HL-60 (cell line): ENCODE data around the gene ANXA2.
A peak's percentile ranks its signal among the peaks of the same experiment; 100 is the strongest.

Experiments used
- DNase-seq, 2 experiments: peaks; one replicate each; pipeline ENCODE4 v3.0.0-alpha.2; 2010 to 2020; ENCODE audit warnings: low read depth in 1 of 2, low spot score in 1 of 2
- H3K27ac ChIP-seq: fragments of 250-450 bp; sonication (Bioruptor Pico); replicated peaks from 2 replicates; pipeline ENCODE4 v1.5.1; 2020; ENCODE audit warnings: mild to moderate bottlenecking, moderate library complexity
- H3K27me3 ChIP-seq: fragments of 250-450 bp; sonication (Bioruptor Pico); 2 replicates; pipeline ENCODE4 v1.5.1; 2021; ENCODE audit warnings: mild to moderate bottlenecking, moderate library complexity; ENCODE audit not compliant: insufficient read depth, poor library complexity, severe bottlenecking
- H3K4me3 ChIP-seq: replicated peaks from 2 replicates; pipeline ENCODE4 v1.5.1; 2011; ENCODE audit warnings: mild to moderate bottlenecking, control low read depth, low read length; ENCODE audit not compliant: insufficient read depth
- GABPA ChIP-seq: IDR thresholded peaks from 2 replicates; pipeline ENCODE4 v1.6.1; 2012; ENCODE audit warnings: low read depth
- POLR2AphosphoS5 ChIP-seq: IDR thresholded peaks from 2 replicates; pipeline ENCODE4 v1.6.1; 2012; ENCODE audit warnings: low read depth
- SPI1 ChIP-seq: IDR thresholded peaks from 2 replicates; pipeline ENCODE4 v1.6.1; 2012; ENCODE audit warnings: low read depth, mild to moderate bottlenecking, borderline replicate concordance
- TF ChIP-seq, protein P1 (sequence below): IDR thresholded peaks from one replicate; pipeline ENCODE4 v1.5.1; 2011; ENCODE audit warnings: low read length, control low read depth, inconsistent platforms; ENCODE audit not compliant: insufficient read depth
- TF ChIP-seq, protein P2 (sequence below): IDR thresholded peaks from 2 replicates; pipeline ENCODE4 v1.6.1; 2012; ENCODE audit warnings: low read depth; ENCODE audit not compliant: insufficient replicate concordance

The ANXA2 gene

DNA sequence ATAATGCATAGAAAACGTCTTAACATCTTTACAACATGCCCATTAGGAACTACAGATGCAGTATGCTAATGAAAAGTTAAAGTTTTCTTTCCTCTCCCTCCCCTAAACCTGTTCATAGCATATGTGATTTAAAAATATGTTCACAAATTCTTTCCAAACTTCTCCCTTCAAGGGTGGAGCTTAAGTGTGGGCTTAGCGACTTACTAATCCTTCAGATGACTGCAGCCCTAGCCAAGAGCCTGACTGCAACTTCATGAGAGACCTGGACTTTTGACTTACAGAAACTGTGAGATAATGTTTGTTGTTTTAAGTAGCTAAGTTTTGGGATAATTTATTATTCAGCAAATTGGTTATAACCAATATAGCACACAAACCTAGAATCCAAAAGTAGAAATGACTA lies 22.0 kb upstream of the ANXA2 start:
- Histone ChIP-seq H3K27ac (no peak overlapping the region), H3K27me3 (no peaks in the 10 kb centered on the region), H3K4me3 (no peak overlapping the region)
- TF ChIP-seq, protein P1, sequence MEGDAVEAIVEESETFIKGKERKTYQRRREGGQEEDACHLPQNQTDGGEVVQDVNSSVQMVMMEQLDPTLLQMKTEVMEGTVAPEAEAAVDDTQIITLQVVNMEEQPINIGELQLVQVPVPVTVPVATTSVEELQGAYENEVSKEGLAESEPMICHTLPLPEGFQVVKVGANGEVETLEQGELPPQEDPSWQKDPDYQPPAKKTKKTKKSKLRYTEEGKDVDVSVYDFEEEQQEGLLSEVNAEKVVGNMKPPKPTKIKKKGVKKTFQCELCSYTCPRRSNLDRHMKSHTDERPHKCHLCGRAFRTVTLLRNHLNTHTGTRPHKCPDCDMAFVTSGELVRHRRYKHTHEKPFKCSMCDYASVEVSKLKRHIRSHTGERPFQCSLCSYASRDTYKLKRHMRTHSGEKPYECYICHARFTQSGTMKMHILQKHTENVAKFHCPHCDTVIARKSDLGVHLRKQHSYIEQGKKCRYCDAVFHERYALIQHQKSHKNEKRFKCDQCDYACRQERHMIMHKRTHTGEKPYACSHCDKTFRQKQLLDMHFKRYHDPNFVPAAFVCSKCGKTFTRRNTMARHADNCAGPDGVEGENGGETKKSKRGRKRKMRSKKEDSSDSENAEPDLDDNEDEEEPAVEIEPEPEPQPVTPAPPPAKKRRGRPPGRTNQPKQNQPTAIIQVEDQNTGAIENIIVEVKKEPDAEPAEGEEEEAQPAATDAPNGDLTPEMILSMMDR: no peak
- TF ChIP-seq GABPA: no peak
- TF ChIP-seq, protein P2, sequence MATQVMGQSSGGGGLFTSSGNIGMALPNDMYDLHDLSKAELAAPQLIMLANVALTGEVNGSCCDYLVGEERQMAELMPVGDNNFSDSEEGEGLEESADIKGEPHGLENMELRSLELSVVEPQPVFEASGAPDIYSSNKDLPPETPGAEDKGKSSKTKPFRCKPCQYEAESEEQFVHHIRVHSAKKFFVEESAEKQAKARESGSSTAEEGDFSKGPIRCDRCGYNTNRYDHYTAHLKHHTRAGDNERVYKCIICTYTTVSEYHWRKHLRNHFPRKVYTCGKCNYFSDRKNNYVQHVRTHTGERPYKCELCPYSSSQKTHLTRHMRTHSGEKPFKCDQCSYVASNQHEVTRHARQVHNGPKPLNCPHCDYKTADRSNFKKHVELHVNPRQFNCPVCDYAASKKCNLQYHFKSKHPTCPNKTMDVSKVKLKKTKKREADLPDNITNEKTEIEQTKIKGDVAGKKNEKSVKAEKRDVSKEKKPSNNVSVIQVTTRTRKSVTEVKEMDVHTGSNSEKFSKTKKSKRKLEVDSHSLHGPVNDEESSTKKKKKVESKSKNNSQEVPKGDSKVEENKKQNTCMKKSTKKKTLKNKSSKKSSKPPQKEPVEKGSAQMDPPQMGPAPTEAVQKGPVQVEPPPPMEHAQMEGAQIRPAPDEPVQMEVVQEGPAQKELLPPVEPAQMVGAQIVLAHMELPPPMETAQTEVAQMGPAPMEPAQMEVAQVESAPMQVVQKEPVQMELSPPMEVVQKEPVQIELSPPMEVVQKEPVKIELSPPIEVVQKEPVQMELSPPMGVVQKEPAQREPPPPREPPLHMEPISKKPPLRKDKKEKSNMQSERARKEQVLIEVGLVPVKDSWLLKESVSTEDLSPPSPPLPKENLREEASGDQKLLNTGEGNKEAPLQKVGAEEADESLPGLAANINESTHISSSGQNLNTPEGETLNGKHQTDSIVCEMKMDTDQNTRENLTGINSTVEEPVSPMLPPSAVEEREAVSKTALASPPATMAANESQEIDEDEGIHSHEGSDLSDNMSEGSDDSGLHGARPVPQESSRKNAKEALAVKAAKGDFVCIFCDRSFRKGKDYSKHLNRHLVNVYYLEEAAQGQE: no peak
- TF ChIP-seq POLR2AphosphoS5: no peak
- TF ChIP-seq SPI1: no peak
- DNase-seq: no peak

DNA sequence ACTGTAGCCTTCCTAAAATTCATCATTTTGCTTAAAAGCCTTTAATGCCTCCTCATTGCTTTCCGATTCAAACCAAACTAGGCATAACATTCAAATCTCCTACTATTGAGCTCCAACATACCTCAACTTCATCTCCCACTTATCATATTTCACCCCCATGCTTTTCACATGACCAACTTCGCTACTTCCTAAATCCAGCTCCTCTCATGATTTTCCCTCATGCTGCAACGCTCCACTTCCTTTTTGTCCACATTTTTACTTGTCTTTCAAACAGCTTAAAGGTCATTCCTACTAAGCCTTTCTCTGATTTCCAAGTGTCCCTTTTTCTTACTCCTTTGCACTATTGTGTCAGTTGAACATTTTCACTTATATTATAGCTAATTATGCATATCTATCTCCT lies 20.3 kb upstream of the ANXA2 start:
- no peaks in the 10 kb centered on the region for H3K27me3 ChIP-seq
- no peak for DNase-seq
- H3K27ac ChIP-seq: no peak overlapping the region
- H3K4me3 ChIP-seq: no peak overlapping the region
- TF ChIP-seq POLR2AphosphoS5: no peak
- peak; percentile 26; the same call in 1 of the 2 replicates for TF ChIP-seq SPI1
- TF ChIP-seq, protein P2: no peak

DNA sequence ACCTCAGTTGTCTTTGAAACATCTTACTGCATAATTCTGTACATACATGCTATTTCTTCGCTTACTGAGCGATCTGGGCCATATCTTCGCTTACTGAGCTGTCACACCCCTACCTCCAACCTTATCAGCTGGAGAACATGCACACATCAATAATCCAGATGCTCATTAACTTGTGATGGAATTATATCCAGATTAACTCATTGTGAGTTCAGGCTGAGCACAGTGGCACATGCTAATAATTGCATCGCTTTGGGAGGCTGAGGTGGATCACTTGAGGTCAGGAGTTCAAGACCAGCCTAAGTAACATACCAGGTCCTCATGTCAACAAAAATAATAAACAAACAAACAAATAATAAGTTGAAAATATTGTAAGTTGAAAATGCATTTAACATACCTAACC lies 19.3 kb upstream of the ANXA2 start:
- no peaks in the 10 kb centered on the region for H3K27me3 ChIP-seq
- no peak overlapping the region for H3K27ac ChIP-seq
- no peak for DNase-seq
- H3K4me3 ChIP-seq: no peak overlapping the region
- TF ChIP-seq SPI1: no peak
- TF ChIP-seq, protein P1: no peak
- no peak for TF ChIP-seq GABPA
- TF ChIP-seq, protein P2: no peak
- TF ChIP-seq POLR2AphosphoS5: no peak
